Stimulated activated CD4-positive, alpha-beta T cell treated with anti-CD3 and anti-CD28 coated beads, Interleukin-1b, Interleukin-23, amount 100 ng/mL, for 1 hour (primary cell): ENCODE results near the gene TRAFD1.

Source experiments
- DNase-seq, 2 donors: peaks; one replicate each; pipeline ENCODE4 v3.0.0-alpha.2; 2020; ENCODE audit warnings: low read depth in 2 of 2

The TRAFD1 gene

DNA sequence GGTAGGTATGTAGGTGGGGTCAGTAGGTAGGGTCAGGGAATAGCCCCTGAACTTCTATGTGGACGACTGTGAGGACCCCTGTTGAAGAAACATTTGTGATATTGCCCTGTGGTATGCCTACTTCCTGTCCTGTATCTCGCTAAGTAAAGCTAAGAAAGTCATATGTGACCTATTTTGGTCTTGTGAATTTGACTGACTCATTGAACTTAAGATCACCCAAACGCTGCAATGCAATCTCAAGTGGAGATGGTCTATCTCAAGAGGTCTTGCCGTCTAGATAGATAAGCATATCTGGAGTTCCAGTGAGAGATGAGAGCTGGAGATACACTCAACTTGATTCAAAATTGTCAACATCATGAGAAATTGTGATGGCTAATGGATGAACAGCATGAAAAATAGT lies 73.8 kb downstream of the TRAFD1 start:
- no peak for DNase-seq
